BJ (cell line): ENCODE results near the gene DSP. TPM values are rescaled to one million over a fixed set of nuclear protein-coding genes. Genes with fewer than 3 reads are reported as not detected.

ENCODE experiments used
- CTCF ChIA-PET: fragments of 350-600 bp; formaldehyde crosslinking; extraction: SDS; loops from one replicate; lab custom pipeline; 2021; ENCODE audit warnings: antibody characterized with exemption, inconsistent platforms; lab: Yijun Ruan, JAX
- POLR2A ChIA-PET: fragments of 300-600 bp; sonication (Branson Sonifier 250); formaldehyde crosslinking; extraction: SDS; loops from one replicate; lab custom pipeline; 2021; ENCODE audit warnings: antibody characterized with exemption; lab: Charles Lee
- DNase-seq: peaks from one replicate; pipeline ENCODE4 v3.0.0-alpha.2; 2011; ENCODE audit warnings: low read depth
- H3K27me3 ChIP-seq: 2 replicates; pipeline ENCODE4 v1.6.0; 2011; ENCODE audit warnings: low read length; ENCODE audit not compliant: control insufficient read depth, insufficient read depth
- H3K36me3 ChIP-seq: 2 replicates; pipeline ENCODE4 v1.5.1; 2011; ENCODE audit warnings: low read length; ENCODE audit not compliant: control insufficient read depth, insufficient read depth
- H3K4me3 ChIP-seq: 2 replicates; pipeline ENCODE4 v1.5.1; 2011; ENCODE audit warnings: low read depth, mild to moderate bottlenecking, control low read depth, low read length
- CTCF ChIP-seq: IDR thresholded peaks from 2 replicates; pipeline ENCODE4 v1.5.1; 2011; ENCODE audit warnings: low read depth, mild to moderate bottlenecking, control low read depth, inconsistent platforms, low read length, moderate library complexity; ENCODE audit not compliant: insufficient read depth
- polyA plus RNA-seq: library from polyadenylated mRNA; depleted of rRNA; stranded (reverse); fragments of >200 nt; gene quantifications from 2 replicates; pipeline ENCODE4 v1.2.3, GENCODE V29; 2011

Gene DSP
- polyA plus RNA-seq, 1 experiment, result 11.0 TPM

DNA sequence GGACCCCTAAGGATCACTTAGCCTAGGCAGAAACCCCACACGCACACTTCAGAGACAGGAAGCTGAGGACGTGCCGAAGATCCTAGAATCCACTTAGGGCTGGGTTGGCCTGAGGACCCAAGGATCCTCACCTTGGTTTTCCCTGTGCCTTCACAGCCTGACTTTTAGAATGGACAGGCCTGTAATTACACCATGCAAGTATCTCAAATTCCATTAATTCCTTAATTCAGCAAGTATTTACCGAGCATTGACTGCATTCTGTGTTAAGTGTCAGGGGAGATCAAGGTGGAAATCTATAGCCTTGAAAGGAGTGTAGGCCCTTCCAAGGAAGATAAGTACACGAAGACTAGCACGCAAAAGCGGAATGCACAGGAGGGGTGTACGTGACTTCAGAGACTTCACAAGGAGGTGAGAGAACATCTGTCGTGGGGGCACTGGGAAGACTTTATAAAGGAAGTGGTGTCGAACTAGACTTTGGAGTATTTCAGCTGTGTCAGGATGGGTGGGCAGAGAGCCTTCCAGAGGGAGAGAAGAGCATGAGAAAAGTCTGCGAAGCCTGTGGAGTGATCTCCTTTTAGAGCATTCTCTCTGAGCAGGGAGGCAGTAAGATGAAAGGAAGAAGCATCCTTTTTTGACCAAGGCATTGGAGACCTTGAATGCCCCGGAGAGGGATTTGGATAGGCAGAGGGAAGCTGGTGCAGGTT, 4.0 kb downstream of the DSP start:
- Histone ChIP-seq H3K4me3 (no peak overlapping the region), H3K36me3 (no peaks in the 10 kb centered on the region), H3K27me3 (no peaks in the 10 kb centered on the region)
- ChIA-PET CTCF (interaction anchor here (0.6 to 1.1 kb wide), 2 partner anchors 13 to 67 kb away, joined by 3 read pairs; no protein-coding TSS in a partner anchor), POLR2A (no interaction called here)
- no peak for TF ChIP-seq CTCF
- DNase-seq, result no peak

DNA sequence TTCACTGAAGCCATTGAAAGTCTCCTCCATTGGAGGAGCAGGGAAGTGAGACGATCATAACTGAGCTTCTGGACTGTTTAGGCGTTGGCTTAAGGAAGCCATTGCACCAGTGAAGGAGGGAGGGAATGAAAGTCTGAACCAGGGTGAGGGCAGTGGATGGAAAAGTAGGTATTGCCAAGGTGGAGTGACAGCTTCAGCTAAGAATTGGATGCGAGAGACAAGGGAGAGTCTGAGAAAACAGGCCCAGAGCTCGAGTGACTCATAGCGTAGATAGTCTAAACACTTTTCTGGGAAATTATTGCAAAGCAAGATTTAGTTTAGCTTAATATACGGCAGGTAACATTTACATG, 4.5 kb downstream of the DSP start:
- Histone ChIP-seq H3K4me3 (no peak overlapping the region), H3K36me3 (no peaks in the 10 kb centered on the region), H3K27me3 (no peaks in the 10 kb centered on the region)
- no peak for TF ChIP-seq CTCF
- CTCF ChIA-PET, result interaction anchor here (0.6 to 1.5 kb wide), 3 partner anchors 13 to 121 kb away, joined by 3 read pairs; no protein-coding TSS in a partner anchor
- POLR2A ChIA-PET, result no interaction called here
- DNase-seq, result no peak

- ChIA-PET CTCF (interaction anchor here (0.6 to 2.0 kb wide), 4 partner anchors 12 to 121 kb away, joined by 3 to 6 read pairs (median 3); no protein-coding TSS in a partner anchor), POLR2A (no interaction called here)
- TF ChIP-seq CTCF, result no peak
- H3K36me3 ChIP-seq, result no peaks in the 10 kb centered on the region
- H3K27me3 ChIP-seq, result no peaks in the 10 kb centered on the region
- no peak for DNase-seq
- H3K4me3 ChIP-seq, result no peak overlapping the region
These were observed 4.9 kb downstream of the DSP start for GRCh38 chr6:7546383-7546782.

GRCh38 chr6:7546896-7547295, 5.4 kb downstream of the DSP start:
- TF ChIP-seq CTCF, result no peak
- CTCF ChIA-PET, result interaction anchor here (1.1 to 2.0 kb wide), 3 partner anchors 12 to 122 kb away, joined by 3 to 6 read pairs (median 3); no protein-coding TSS in a partner anchor
- Histone ChIP-seq H3K36me3 (no peaks in the 10 kb centered on the region), H3K4me3 (no peak overlapping the region), H3K27me3 (no peaks in the 10 kb centered on the region)
- DNase-seq, result no peak
- POLR2A ChIA-PET, result no interaction called here

GRCh38 chr6:7547315-7547714, 5.8 kb downstream of the DSP start:
- Histone ChIP-seq H3K27me3 (no peaks in the 10 kb centered on the region), H3K36me3 (no peaks in the 10 kb centered on the region), H3K4me3 (no peak overlapping the region)
- DNase-seq, result no peak
- ChIA-PET CTCF (interaction anchor here (1.5 to 2.0 kb wide), 2 partner anchors 20 to 122 kb away, joined by 3 to 6 read pairs; no protein-coding TSS in a partner anchor), POLR2A (no interaction called here)
- no peak for TF ChIP-seq CTCF
